Subcutaneous abdominal adipose tissue (tissue), 5 donors: Measurements from ENCODE around the gene AHSP.
"Not testable (repeated sequence)": the region's sequence is repeated elsewhere in the genome, so short reads cannot be mapped to it uniquely, and the experiment has no call there.

ENCODE experiments used
- H3K27ac ChIP-seq: one replicate; pipeline ENCODE4 v1.7.0; 2013; ENCODE audit warnings: low read depth, mild to moderate bottlenecking, inconsistent platforms, low read length, moderate library complexity
- H3K27me3 ChIP-seq, 5 donors: one replicate each; pipeline ENCODE4 v1.7.0; 2013; ENCODE audit warnings: low read length in 5 of 5, inconsistent platforms in 1 of 5; ENCODE audit not compliant: control insufficient read depth in 5 of 5, insufficient read depth in 4 of 5
- H3K36me3 ChIP-seq, 5 donors: one replicate each; pipeline ENCODE4 v1.7.0; 2013; ENCODE audit warnings: low read length in 5 of 5; ENCODE audit not compliant: control insufficient read depth in 5 of 5, insufficient read depth in 5 of 5
- H3K4me1 ChIP-seq, 5 donors: one replicate each; pipeline ENCODE4 v1.7.0; 2013; ENCODE audit warnings: low read length in 5 of 5, mild to moderate bottlenecking in 3 of 5, moderate library complexity in 1 of 5; ENCODE audit not compliant: control insufficient read depth in 5 of 5, insufficient read depth in 5 of 5
- H3K4me3 ChIP-seq, 5 donors: one replicate each; pipeline ENCODE4 v1.7.0; 2013; ENCODE audit warnings: low read length in 5 of 5, low read depth in 1 of 5
- H3K9ac ChIP-seq, 5 donors: one replicate each; pipeline ENCODE4 v1.7.0; 2013; ENCODE audit warnings: low read length in 5 of 5, mild to moderate bottlenecking in 4 of 5, moderate library complexity in 3 of 5
- H3K9me3 ChIP-seq, 5 donors: one replicate each; pipeline ENCODE4 v1.7.0; 2013; ENCODE audit warnings: low read length in 5 of 5; ENCODE audit not compliant: control insufficient read depth in 5 of 5
- donor health status: healthy.
- donor health status: healthy.
- donor health status: healthy.
- donor health status: healthy.
- donor health status: healthy.

AHSP gene

DNA sequence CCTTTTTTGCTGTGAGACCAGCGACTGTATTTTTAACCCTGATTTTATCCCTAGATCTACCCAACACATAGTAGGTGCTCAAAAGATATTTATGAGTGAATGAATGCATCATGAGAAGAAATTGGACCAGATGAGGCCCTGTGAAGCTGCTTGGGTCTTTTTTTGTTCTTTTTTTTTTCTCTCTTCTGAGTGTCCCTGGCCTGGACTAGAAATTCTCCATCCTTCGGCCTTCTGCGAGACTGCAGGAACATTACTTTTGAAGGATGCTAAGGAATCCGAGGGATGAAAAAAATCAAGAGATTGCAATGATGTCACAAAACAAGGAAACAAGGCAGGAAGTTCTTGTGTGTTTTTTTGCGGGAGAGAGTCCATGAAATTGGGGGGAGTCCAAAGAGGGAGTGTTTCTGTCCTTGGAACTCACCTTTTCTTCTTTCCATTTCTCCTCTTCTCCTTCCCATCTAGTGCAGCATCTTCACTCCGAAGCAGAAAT, 18.9 kb upstream of the AHSP start:
- Histone ChIP-seq H3K9ac (peak overlapping the region; percentile 97 to 99 (median 98)), H3K36me3 (peaks cover 0 to 14% (median 5%) of the 10 kb centered on the region in 5 donors), H3K4me3 (peak overlapping the region; percentile 83 to 98 (median 93)), H3K27me3 (no peaks in the 10 kb centered on the region), H3K4me1 (peaks cover 6 to 43% (median 34%) of the 10 kb centered on the region in 5 donors), H3K9me3 (no peaks in the 10 kb centered on the region), H3K27ac (peak overlapping the region; percentile 86)

DNA sequence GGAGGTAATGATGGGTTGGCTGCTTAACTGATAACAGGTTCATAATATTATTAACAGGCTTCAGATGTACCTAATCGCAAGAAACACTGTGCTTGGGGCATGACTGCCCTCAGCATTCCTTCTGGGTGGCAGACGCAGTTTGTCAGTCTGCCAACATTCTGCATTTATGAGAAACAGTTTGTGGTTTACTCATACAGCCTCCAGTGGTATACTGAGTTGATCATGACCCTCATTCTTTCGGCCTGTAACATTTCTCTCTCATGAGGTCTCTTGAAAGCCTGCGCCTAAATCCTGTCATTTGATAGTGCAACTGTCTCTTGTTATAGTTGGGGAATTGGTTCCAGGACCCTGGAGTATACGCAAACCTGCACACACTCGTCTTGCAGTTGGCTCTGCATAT, 14.6 kb upstream of the AHSP start:
- no peak overlapping the region for H3K4me3 ChIP-seq

DNA sequence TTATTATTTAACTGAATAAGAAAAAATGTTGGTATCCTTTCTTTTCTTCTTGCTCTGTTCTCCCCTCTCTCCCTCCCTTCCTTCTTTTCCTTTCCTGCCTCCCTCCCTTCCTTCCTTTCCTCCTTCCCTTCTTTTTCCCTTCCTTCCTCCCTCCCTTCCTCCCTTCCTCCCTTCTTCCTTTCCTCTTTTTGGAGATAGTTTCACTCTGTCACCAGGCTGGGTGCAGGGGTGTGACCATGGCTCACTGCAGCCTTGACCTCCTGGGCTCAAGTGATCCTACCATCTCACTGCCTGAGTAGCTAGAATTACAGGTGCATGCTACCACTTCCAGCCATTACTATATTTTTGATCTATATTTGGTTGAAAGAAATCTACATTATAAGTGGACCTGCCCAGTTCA, 13.8 kb upstream of the AHSP start:
- Histone ChIP-seq H3K4me1 (peaks cover 0 to 11% (median 8%) of the 10 kb centered on the region in 5 donors), H3K4me3 (no peak overlapping the region), H3K27ac (no peak overlapping the region), H3K9ac (no peak overlapping the region), H3K27me3 (no peaks in the 10 kb centered on the region), H3K9me3 (no peaks in the 10 kb centered on the region), H3K36me3 (no peaks in the 10 kb centered on the region)

More for the DNA sequence above, 14.6 kb upstream of the AHSP start:
- Histone ChIP-seq H3K27ac (no peak overlapping the region), H3K27me3 (no peaks in the 10 kb centered on the region), H3K36me3 (no peaks in the 10 kb centered on the region), H3K9ac (no peak overlapping the region), H3K9me3 (no peaks in the 10 kb centered on the region), H3K4me1 (peaks cover 0 to 15% (median 11%) of the 10 kb centered on the region in 5 donors)

DNA sequence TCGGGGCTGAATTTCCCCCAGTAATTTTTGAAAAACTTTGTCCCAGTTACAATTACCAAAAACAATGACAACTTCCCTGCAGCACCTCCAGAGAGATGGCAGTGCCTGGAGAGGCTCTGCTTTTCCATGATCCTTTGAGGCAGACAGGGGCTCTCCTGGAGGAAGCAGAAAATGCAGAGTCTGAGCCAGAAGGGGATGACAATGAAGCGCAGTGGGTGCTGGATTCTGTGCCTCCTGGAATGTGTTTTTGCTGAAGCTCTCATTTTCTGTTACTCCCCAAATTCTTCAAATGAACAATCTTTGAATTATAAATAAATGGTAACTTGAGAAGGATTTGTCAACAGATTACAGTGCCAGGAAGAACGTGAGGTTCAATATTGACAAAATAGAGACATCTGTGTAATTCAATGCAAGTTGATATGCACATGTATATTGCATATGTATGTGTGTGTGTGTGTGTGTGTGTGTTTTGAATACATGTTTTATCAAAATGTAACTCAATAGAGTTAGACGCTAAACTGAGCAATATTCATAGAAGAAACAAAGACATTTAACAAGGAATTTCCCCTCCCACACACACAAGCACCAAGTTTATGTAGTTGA, 9.8 kb upstream of the AHSP start:
- H3K27ac ChIP-seq, result no peak overlapping the region
- H3K9me3 ChIP-seq, result no peaks in the 10 kb centered on the region
- no peaks in the 10 kb centered on the region for H3K36me3 ChIP-seq
- no peak overlapping the region for H3K9ac ChIP-seq
- no peak overlapping the region for H3K4me3 ChIP-seq
- peaks cover 0 to 6% (median 0%) of the 10 kb centered on the region in 5 donors for H3K27me3 ChIP-seq
- H3K4me1 ChIP-seq, result no peaks in the 10 kb centered on the region

DNA sequence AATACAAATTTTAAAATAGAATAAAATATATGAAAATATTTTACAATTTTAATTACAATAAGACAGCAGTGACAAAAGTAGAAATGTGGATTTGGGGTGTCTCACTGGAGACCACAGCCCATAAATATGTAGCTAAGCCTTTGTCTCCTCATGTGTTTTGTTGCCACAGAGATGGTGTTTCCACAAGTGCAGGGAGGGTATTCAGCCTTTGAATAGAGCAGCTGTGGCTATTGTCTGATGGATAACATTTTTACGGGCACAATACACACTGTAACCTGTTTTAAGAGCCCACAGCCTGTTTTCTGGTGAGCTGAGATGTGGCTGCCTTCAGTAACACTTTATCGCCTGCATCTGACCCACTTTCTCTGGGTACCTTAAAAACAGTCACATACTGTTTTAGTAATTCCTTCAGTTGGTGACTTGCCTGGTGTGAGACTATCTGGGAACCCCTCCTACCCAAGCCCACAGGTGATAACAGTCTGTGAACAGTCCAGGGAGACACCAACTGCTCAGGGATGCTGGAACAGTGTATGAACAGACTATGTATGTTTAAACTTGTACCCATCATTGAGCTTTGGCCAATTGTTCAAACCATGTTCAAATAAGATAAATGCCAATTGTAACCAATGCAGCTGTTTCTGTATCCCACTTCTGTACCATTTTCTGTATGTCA, 7.8 kb upstream of the AHSP start:
- H3K27me3 ChIP-seq, result peaks cover 0 to 6% (median 0%) of the 10 kb centered on the region in 5 donors
- H3K27ac ChIP-seq, result no peak overlapping the region
- H3K4me3 ChIP-seq, result no peak overlapping the region

DNA sequence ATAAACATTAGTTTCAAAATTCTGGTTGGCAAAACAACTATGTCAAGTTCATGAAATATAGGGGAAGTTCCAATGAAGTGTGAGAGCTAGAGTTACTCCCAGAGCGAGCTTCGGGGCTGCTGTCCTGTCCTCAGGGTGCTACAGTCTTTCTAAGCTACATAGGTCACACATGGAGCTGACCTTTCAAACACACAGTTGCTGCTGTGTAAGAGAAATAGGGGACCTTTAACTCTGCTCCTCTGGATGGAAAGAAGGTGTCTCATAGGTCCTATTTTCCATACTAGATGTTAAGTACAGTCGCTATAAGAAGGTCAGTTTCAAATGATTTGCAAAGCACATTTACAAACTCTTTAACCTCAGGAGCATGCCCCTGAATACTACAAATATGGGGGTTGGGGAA, 6.3 kb upstream of the AHSP start:
- H3K27me3 ChIP-seq, result peaks cover 0 to 6% (median 0%) of the 10 kb centered on the region in 5 donors
- H3K9me3 ChIP-seq, result no peaks in the 10 kb centered on the region
- no peak overlapping the region for H3K9ac ChIP-seq
- no peak overlapping the region for H3K4me3 ChIP-seq
- no peak overlapping the region for H3K27ac ChIP-seq
- no peaks in the 10 kb centered on the region for H3K36me3 ChIP-seq
- no peaks in the 10 kb centered on the region for H3K4me1 ChIP-seq

More for the DNA sequence above, 7.8 kb upstream of the AHSP start:
- H3K9me3 ChIP-seq, result no peaks in the 10 kb centered on the region
- no peaks in the 10 kb centered on the region for H3K36me3 ChIP-seq
- H3K4me1 ChIP-seq, result no peaks in the 10 kb centered on the region
- H3K9ac ChIP-seq, result no peak overlapping the region

DNA sequence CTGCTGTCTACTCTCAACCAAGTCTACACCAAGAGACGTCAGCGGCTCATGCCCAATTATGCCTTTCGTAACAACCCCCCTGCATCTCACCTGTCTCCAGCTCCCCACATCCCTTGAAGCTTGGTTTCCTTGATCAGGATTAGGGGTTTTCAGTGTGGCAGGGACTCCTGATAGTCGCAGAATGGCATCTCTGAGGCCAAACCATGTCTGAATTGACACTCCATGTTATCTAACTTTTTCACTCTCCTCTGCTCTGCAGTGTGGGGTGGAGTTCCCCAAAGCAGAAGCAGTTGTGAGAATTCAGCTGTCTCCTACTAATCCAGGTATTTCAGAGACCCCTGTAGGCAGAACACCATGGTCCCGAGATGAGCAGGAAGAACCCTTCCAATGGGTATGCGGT, 5.6 kb upstream of the AHSP start:
- H3K27me3 ChIP-seq, result peaks cover 0 to 6% (median 0%) of the 10 kb centered on the region in 5 donors
- H3K4me3 ChIP-seq, result no peak overlapping the region
- H3K9me3 ChIP-seq, result no peaks in the 10 kb centered on the region
- no peaks in the 10 kb centered on the region for H3K4me1 ChIP-seq
- H3K9ac ChIP-seq, result no peak overlapping the region
- H3K36me3 ChIP-seq, result no peaks in the 10 kb centered on the region
- H3K27ac ChIP-seq, result no peak overlapping the region

DNA sequence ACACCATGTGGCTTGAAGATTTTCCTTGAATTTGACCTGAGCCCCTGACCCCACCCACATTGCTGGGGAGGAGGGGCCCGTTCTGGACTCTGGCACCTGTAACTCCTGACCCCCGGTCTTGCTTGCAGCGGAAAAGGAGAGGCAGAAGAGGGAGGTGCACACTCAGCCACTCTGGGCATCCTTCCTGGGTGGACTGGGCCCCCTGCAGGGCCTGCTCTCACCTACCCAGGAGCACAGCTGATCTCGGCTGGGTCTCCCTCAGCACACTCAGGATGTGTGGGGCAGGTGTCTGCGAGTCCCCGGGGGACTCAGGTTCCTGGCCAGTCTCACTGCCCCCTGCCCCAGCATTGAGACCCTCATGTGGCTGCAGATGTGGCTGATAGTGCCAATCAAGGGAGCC, 3.9 kb upstream of the AHSP start:
- H3K4me3 ChIP-seq, H3K4me1 ChIP-seq, H3K27ac ChIP-seq, H3K9me3 ChIP-seq, H3K9ac ChIP-seq, H3K36me3 ChIP-seq: not testable (repeated sequence)
- H3K27me3 ChIP-seq, result peaks cover 8 to 14% (median 10%) of the 10 kb centered on the region in 5 donors

DNA sequence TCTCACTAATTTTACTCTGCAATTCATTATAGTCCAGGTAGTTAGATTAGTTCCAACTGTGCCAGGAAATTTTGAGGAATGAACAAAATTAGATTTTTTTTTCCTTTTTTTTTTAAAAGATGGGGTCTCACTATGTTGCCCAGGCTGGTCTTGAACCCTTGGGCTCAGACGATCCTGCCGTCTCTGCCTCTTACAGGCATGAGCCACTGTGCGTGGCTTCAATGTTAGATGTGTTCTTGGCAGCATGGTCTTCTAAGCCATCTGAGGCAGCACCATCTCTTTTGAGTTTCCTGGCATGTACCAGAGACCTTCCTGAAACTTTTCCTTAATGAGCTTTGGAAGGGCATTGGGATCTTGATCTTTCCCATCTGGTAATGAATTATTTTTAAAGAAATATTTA, 2.6 kb upstream of the AHSP start:
- H3K4me3 ChIP-seq, result no peak overlapping the region
- H3K36me3 ChIP-seq, result no peaks in the 10 kb centered on the region

DNA sequence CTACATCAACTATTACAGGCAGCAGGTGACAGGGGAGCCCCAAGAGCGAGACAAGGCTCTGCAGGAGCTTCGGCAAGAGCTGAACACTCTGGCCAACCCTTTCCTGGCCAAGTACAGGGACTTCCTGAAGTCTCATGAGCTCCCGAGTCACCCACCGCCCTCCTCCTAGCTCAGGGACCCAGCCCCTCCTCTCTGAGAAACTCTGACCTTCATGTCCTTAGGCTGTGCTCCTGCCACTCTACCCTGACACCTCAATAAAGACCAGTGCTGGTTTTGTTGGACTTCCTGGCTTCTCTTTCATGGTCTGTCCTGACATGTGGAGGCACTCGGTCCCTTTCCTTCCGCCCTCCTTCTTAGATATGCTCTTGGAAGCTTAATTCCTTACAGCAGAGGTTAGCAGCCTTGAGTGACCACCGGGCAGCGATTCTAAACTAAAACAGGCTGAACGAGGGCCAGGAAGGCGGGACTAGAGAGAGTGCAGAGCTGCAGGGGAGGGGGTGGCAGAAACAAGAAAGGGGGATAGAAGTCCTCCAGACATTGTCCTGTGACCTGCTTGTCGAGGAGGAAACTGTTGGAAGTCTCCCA, 915 bp downstream of the AHSP start:
- H3K27ac ChIP-seq, result no peak overlapping the region
- peaks cover 0 to 2% (median 0%) of the 10 kb centered on the region in 5 donors for H3K4me1 ChIP-seq
- peaks cover 9 to 33% (median 20%) of the 10 kb centered on the region in 5 donors for H3K27me3 ChIP-seq
- H3K4me3 ChIP-seq, result peak overlapping the region in 3 of 5 donors; percentile 0 to 42 (median 34)
- H3K9me3 ChIP-seq, result no peaks in the 10 kb centered on the region
- no peaks in the 10 kb centered on the region for H3K36me3 ChIP-seq
- H3K9ac ChIP-seq, result no peak overlapping the region

More for the DNA sequence above, 2.6 kb upstream of the AHSP start:
- Histone ChIP-seq H3K27me3 (peaks cover 13 to 25% (median 17%) of the 10 kb centered on the region in 5 donors), H3K4me1 (peaks cover 0 to 2% (median 0%) of the 10 kb centered on the region in 5 donors), H3K27ac (no peak overlapping the region), H3K9ac (no peak overlapping the region), H3K9me3 (no peaks in the 10 kb centered on the region)
